Ureter (tissue), 1 donor: ENCODE data around the gene CACNG4. TPM values are rescaled to one million over a fixed set of nuclear protein-coding genes. Genes with fewer than 3 reads are reported as not detected.
A peak's percentile ranks its signal among the peaks of the same experiment; 100 is the strongest.

Experiments used
- DNase-seq: peaks from one replicate; pipeline ENCODE4 v3.0.0-alpha.2; 2020; ENCODE audit warnings: low spot score
- total RNA-seq: library from RNA; stranded (reverse); gene quantifications from one replicate; pipeline ENCODE4 v1.2.4, GENCODE V29; 2023
- donor health status: DM: yes; HTN: yes; CAD: no.

The CACNG4 gene
- total RNA-seq, 1 donor from 2014 or later = 0.57 TPM

DNA sequence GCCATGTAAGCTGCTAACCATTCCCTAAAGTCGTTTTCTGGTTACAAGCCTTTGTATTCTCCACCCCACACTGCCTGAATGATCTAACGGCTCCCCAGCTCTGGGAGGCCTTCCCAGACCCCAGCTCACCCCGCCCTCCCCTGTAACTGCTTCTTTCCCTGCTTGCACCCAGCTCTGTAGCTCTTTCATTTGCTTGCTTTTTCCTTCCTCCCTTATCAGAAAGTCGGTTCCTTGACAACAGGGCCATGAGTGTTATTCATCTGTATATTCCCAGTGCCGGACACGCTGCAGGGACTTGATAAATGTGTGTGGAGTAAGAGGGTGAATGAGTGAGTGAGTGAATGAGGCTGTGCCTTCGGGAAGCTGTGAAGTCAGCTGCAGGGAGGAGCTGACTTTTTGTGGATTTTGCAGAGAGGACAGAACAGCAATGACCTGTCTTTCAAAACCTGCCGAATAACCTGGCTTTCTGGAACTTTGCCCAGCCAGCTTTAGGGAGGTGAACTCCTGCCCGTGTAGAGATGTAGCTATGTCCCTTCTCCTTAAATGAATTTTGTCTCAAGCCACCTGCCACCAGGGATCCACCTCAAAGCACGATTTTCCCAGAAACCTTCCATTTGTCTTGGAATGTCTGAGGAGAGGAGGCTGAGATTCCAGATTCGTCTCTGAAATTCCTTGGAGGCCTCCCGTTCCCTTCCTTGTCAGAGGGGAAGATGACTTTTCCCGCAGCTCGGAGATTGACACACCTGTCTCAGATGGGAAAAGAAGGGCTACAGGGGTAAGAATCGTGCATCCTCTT lies 20.0 kb upstream of the CACNG4 start:
- no peak for DNase-seq

DNA sequence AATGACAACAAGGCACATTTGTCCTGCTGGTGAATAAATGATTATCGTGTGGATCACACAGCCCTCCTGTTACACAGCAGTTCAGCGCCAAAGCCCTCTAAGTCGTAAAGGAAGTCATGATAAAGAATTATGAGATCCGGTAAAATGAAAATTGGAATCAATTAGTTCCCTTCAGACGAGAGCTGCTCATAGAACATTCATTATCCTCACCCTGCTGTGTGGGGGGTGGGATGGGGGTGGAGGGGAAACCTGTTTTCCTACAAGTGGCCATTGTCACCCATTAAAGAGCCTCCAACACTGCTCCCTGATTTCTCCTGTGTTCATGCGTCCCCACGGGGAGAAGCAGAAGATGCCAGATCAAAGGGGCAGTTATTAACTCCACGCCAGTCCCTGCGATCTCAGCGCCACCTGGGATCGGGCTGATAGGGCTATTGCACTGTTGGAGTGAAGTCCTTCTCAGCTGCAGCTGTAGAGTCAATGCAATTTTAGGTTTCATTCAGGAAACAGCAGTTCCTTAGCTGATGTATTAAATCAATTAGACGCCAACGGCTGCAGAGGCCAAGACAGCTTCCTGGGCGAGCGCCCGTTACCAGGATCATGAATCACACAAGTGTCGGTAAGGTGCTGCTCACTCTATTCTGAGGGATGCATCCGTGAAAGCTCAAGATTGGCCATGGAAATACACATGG lies 19.2 kb upstream of the CACNG4 start:
- DNase-seq = no peak

DNA sequence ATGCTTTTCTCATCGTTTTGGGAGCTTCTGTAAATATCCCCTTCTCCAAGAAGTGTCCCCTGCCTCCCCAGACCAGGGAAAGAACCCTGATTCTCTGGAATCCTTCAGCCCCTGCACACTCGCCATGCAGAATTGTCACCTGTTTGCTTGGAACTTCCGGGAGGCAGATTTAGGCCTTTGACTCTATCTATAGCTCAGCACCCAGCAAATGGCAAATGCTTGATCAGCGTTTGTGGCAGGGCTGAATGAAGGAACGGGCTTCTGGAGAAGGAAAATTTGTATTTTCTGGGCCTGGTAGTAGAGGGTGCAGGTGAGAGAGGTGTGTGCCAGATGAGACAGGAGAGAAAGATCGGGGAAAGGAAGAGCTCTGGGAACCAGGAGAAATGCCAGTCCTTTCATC lies 18.3 kb upstream of the CACNG4 start:
- DNase-seq = no peak

DNA sequence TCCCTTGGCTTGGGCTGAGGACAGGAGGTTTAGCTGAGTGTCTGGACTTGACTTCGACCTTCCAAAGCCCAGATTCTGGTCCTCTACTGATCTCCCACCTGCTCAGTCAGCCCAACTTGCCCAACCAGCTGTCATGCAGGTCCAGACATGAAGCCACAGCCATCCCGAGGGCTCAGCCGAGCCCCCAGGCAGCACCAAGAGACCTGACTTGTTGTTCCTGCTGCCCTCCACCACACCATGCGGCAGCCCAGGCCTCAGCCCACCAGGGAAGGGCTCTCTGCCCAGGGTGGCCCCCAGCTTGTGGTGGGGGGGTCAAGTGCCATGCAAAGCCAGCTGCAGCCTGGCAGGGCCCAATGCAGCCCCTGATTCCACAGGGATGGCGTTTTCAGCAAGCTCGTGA lies 17.2 kb upstream of the CACNG4 start:
- DNase-seq = no peak

DNA sequence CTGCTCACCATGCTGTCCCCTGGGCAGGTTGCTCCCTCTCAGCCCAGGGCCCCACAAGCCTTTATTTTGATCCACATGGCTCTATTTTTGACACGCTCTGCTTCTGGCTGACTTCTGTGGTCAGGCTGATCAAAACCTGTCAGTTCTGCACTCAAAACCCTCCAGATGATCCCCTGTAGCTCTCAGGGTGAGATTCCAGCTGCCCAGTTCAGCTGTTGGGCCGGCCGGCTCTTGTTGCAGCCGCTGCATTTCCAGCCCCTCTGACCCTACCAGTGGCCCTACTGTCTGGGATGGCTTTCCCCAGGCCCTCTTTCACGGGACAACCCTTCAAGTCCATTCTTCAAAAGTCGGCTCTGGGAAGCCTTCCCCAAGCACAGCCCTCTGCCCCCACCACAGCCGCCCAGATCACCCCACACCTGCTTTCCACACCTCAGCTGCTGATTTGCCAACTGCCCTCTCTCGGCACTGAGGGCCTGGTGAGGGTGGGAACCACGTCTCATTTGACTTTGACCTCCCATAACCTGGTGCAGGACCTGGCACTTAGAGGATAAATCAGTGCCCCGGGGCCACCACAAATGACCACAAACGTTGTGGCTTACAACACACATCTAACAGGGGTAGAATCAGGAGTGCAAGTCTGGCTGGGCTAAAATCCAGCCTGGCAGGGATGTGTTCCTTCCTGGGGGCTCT lies 16.3 kb upstream of the CACNG4 start:
- DNase-seq = no peak

DNA sequence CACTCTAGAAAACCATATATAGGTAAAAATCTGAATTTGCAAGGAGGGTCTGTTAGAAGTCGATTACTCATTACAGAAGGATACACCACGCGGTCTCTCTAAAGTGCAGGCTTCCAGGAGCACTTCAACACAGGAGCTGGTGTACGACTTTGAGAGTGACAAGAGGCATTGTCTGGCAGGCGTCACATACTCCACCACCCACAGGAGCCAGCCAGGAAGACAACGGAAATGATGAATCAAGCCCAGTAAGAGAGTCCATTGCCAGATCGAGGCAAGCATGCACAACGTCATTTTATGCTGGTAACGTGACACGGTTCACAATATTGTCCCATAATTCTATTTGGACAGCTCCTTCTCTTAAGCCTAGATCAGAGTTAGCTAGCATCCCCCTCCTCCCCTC lies 15.0 kb upstream of the CACNG4 start:
- no peak for DNase-seq

DNA sequence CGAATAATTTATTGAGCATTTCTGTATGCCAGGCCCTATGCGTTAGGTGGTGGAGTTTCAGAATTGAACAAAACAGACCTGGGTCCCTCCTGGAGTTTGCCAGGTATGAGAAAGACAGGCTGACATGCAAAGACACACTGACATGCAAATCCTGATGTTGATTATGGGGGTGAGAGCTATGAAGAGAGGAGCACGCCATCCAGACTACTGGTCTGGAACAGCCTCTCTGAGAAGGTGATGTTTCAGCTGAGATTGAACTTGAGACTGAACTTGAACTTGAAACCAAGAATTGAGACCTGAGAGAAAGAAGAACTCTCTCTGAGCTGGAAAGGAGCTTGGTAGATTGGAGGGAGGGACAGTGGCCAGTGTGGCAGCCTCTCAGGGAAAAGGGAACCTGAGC lies 14.2 kb upstream of the CACNG4 start:
- DNase-seq = no peak

DNA sequence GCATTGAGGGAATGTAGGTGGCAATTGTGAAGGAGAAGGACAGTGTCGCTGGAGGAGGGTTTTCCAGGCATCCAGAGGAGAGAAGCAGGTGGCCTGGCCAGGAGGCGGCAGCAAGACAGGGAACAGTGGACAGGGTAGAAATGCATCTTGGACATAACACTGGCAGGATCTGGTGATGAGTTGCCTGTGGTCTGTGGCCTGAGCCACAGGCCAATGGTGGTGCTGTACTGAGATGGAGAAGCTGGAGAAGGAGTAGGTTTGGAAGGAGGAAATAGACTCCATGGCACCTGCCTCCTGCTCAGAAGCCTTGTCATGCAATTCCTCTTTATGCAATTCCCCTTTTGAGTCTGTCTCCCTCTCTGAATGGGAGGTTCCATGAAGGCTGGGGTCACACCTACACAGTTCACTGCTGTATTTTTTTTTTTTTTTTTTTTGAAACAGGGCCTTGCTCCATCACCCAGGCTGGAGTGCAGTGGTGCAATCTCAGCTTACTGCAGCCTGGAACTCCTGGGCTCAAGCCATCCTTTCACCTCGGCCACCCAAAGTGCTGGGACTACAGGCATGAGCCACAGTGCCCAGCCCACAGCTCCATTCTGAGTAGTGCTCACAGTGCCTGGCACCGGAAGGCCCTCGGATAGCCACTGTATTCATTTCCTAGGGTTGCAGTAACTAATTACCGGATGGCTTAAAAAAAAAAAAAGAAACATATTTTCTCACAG lies 13.5 kb upstream of the CACNG4 start:
- no peak for DNase-seq

DNA sequence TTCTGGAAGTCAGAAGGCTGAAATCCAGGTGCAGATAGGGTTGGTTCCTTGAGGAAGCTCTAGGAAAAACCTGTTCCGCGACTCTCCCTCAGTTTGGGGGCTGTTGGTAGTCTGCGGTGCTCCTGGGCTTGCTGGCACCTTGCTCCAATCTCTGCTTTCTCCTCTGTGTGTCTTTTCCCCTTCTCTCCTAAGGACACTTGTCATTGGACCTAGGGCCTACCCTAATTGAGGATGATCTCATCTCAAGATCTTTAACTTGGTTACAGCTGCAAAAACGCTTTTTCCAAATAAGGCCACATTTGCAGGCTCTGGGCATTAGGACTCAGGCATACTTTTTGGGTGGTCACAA lies 12.9 kb upstream of the CACNG4 start:
- DNase-seq = no peak

DNA sequence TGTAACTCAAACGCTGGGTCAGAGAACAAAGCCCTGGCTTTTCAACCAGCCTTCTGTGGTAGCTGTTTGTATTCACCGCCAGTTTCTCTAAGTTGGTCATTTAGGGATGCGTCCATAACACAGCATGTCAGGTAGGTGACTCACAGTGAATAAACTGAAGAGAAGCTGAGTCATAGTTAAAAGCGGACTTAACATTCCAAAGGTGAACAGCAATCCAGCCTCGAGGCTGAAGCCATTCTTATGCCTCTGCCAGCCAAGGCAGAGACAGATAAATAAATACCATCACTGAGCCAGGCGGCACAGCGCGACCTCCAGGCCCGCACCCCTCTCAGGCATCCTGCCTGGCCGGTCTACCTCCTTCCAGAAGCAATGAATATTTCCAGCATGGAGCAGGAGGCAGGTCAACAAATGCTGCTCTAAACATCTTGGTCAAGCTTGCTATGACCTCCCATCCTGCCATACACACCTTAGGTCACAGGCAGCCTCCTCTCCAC lies 12.4 kb upstream of the CACNG4 start:
- DNase-seq = peak; percentile 78

DNA sequence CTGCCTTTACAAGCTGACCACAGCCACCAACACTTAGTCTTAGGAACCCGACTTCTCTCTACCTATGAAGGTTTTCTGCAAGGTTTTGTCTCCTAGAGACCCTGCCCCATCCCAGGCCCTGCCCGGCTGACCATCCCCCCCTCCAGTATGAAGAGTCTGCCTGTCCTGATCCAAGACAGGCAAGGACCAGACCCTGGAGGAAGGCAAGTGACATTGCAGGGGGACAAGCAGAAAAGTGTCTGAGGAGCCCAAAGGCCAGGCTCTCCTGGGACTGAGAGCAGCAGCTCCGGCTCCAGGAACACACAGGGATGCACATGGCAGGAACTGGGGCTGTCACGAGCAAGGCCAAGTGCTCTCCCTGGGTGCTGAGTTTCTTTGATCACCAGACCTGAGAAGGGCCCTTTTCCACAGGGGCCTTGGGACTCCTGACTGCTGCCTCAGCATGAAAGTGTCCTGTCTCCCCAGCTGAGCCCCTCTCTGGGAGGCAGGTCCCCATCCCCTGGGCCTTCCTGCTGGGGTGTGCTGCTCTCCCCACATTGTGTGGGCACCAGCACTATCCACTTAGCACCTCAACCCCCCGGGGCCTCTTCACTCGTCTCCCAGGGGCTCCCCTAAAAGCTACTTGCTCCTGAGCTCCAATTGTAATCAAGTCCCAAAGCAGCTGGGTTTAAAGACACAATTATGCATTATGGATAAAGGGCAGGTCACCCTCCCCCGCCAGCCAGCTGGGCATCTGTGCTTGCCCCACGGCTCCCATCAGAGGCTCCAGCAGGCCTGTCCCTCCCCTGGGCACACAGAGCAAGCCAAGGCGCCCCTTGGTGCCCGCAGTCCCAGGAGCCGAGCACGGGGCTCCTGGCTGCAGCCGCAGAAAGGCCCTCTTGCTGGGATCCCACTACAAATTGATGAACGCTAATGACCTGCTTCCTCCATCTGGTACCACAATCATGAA lies 11.6 kb upstream of the CACNG4 start:
- DNase-seq = no peak

DNA sequence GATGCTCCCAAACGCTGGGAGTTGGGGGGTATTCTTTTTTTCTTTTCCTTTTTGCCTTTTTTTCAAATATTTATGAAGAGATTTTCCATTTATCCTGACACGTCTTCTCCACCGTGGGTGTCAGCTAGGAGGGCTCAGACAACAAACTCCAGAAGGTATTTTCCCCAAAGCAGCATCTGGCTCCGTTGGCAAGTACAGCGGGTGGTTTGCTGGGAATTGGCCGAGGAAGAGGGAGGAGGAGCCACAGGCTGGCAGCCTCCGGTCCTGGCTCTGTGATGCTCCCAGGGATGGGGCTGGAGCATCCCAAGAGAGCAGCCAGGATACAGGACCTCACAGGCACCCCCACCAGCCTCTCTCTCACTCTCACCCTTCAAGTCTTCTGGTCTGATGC lies 10.9 kb upstream of the CACNG4 start:
- no peak for DNase-seq

DNA sequence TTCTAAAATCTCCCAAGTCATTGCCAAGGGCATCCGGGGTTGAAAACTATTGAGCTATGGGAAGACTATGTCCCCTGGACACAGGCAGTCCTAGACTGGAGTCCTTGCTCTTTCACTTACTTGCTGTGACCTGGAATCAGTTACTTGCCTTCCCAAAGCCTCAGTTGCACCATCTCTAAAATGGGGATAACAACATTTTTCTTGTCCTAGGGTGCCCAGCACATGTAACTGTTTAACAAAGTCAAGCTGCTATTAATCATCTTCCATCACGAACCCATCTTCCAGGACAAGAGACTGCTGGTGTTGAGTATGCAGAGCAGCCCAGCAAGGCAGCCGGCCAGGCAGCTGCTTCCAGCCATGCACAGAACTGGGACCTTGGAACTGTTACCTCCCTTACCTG lies 9.9 kb upstream of the CACNG4 start:
- DNase-seq = no peak

DNA sequence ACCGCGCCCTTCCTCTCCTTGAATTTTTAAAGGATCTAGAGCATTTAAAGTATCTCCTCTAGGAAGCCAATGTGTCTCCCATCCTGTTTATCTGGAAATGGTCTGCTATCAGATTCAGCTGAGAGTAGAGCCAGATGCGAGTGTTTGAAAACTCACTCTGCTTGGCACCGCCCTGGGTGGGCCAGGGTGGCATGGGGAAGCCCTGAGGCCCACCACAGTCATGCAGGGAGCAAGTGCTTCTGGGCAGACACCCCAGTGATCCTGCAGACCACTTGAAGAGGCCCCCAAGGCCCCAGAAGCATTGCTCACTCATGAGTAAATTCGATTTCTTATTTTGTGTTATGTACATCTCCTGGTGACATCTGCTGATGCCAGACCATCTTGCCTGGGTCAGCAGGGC lies 8.7 kb upstream of the CACNG4 start:
- DNase-seq = no peak

DNA sequence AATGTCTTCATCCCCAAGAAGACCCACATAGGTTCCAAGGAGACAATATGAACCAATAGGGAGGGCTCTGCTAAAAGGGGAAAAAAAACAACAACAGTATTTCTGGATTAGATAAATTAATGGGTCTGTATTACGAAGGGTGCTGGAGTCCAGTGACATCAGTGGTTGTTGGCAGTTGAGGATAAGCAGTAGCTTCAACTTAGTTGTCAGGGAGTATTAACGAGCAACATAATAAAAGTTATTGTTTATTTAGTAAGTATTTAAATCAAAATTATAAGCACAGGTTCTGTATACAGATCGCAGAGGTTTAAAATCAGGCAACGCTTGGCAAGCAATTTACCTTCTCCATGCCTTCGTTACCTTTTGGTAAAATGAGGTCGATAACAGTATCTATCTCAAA lies 7.6 kb upstream of the CACNG4 start:
- no peak for DNase-seq

DNA sequence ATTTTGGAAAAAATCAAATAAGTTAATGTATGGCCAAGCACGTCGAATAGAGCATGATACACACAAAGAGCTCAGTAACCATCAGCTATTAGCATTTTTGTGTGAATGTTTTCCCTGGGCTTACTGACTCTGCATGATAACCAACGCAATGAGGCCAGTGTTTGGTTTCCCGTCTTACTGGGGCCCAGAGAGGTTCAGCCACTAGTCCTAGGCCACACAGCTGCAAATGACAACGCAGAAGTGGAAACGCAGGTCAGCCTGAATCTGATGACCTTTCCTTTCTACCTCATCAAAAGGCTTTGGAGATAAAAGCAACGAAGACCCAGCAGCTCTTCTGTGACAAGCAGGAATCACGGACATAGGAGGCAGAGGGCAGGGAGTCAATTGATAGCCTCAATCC lies 7.2 kb upstream of the CACNG4 start:
- DNase-seq = no peak

DNA sequence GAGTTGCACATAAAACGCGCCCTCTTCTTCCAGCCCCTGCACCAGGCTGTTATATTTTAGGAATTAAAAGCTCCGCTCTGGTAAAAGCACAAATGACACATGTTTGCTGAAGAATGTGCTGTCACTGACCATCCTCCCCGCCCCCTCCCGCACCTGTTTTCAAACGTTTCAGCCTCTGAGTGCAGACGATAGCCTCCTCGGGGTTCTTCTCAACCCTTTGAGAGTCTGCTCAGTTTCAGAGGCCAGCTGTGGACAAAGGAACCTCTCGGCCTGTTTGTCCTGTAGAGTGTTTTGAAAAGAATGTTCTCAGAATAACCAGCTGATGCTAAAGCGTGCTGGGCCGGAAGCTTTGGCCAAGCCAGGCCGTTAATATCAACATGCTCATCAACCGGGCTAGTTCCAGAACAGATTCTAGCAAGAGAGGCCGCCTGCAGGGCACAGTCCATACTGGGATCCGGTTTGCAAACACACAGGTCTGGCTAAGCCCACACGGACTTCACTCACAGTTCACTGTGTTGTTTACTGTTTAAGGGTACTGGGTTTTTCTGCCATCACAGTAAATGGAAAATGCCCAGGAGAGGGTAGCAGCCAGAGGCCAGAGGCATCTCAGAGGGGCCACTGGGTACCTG lies 6.4 kb upstream of the CACNG4 start:
- DNase-seq = no peak

DNA sequence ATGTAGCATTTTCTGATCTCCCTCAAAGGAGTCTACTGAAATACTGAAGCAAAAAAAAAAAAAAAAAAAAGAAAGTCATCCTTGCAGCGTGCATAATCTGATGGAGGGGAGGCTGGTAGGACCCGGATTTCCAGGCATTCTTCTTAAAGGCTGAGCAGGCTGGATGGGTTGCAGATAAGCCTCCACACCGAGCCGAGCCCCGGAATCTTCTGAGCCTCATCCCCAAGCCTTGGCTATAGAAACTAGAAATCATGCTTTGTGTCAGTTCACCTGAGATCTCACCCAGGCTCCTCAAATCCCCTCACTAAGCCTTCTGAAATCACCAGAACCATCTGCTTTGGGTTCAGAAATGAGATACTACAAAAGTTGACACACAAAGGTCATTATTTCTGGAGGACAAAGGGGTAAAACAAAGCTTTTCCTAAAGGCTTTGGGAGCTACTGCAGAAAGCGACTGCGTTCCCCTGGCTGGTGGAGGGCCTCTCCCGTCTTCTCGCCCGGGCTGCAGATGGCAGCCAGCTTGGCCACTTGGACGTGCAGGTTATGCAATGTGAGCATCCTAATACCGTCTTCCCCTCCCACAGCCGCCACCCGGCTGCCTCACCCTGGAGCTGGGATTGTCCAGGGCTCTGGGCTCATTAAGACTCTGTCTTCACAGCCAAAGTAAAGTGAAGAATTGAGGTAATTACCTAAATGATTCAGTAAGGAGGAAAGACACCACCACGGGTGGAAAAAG lies 4.7 kb upstream of the CACNG4 start:
- no peak for DNase-seq

DNA sequence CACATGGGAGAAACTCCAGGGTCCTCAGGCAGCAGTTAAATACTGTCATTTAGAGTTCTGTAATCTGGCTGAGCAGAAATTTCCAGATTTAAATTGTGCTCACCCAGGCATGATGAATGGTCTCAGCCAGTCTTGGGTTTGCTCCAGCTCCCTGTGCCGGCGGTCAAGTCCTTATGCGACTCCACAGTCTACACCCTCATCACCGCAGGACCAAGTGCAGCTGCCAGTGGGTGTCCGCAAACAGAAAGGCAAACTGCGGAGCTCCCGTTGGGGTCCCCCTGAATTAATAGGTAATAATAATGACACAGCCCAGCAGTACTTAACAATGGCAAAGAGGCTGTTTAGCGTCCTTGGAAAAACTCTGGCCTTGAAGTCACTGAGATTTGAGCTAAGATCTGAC lies 3.9 kb upstream of the CACNG4 start:
- DNase-seq = no peak

DNA sequence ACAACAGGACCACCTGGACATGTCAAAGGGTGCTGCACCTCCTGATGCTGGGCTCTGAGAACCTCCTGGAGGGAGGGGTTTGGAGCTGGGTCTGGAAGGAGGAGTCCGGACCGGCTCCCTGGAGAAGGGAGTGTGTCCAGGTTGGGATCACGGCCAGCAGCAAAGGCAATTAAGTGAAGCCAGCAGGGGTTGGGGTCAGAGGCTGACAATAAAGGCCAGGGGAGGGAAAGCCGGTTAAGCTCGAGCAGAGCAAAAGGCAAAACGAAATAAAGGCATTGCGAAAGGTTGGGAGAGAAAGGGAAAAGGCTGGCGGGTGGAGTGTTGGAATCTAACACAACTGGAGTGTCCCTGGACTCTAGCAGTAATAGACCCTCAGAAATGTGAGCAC lies 992 bp upstream of the CACNG4 start:
- no peak for DNase-seq
